NCI-H1694 (cell line): ENCODE results near the gene GRIK4.

ENCODE experiments used
- DNase-seq: peaks from one replicate; lab custom pipeline; 2025; lab: John Stamatoyannopoulos, UW

Gene GRIK4

DNA sequence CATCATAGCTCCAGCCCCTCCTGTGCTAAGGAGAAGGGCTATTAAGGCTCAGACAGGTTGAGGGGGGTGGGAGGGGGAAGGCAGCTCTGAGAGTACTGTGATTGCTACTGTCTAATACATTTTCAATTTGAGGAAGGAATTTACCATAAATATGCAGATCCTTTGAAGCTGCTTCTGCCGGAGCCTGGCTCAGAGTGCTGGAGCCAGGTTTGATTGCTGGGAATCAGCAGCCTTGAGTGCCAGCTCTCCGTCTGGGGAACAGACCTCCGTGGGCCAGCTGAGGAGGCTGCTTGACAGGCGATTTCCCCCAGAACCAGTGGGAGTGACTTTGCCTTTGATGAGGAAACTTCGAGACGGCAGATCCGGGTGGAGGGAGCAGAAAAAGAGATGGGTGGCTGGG, 370.6 kb downstream of the GRIK4 start:
- no peak for DNase-seq

DNA sequence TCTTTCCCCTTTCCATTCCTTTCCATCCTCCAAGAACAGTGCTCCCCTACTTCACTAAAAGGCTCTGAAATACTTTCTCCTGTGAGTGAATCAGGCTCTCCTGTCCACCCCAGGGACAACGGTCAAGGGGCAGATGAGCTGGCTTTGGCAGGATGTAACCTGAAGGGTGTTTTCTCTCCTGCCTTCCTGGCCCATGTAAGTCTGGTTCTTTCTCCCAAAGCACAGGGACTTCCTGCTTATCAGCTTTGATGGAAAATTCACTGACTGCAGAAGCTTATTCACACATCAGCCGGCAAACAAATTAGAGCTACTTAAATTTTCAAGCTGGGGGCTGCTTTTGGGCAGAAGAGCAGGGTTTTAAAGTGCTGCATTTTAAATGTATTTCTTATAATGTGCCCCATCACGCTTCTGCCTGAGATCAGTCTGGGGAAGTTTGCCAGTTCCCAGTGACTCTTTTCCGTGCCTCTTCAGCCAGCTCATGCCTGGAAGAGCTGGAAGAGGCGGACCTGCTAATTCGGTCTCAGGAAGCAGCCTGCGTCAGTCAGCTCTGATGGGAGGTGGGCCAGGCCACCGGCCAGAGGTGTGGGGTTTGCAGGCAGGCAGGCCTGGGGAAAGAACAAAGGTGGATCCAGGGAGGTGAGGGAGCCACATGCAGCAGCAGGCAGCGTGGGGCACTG, 372.0 kb downstream of the GRIK4 start:
- DNase-seq = no peak

DNA sequence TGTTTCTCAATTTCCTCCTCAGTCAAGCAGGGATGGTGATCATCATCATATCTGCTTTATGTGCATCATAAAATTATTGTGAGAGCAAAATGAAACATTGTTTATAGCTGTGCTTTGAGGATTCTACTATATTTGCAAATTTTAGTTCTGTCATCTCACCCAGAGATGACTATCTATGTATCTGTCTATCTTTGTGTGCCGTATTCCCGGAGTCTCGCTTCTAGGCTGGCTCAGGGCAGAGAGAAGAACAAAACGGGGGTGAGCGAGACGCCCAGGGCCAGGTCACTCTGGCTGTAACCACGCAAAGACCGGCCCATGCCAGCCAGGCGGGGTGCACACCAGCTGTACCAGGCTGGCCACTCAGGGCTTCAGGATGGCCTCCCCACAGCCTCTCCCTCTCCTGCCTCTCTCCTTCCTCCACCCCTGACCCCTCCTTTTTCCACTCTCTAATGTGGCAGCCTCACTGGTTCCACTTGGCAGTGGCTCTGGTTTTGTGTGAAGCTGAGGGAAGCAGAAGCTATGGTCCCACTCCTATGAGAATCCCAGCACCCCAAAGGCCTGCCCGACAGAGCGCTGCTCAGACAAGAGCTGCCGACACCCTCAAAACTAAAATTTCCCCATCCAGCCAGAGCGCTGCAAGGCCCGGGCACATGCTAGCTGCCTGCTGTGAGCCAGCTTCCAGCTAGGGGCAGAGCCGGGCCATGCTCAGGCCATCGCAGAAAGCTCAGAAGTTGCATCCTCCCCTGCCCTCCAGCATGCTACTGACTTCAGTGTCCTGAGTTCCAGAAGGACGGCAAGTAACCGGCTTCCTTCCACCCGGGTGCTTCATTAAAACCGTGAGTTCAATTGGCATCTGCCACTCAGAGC, 372.8 kb downstream of the GRIK4 start:
- no peak for DNase-seq

DNA sequence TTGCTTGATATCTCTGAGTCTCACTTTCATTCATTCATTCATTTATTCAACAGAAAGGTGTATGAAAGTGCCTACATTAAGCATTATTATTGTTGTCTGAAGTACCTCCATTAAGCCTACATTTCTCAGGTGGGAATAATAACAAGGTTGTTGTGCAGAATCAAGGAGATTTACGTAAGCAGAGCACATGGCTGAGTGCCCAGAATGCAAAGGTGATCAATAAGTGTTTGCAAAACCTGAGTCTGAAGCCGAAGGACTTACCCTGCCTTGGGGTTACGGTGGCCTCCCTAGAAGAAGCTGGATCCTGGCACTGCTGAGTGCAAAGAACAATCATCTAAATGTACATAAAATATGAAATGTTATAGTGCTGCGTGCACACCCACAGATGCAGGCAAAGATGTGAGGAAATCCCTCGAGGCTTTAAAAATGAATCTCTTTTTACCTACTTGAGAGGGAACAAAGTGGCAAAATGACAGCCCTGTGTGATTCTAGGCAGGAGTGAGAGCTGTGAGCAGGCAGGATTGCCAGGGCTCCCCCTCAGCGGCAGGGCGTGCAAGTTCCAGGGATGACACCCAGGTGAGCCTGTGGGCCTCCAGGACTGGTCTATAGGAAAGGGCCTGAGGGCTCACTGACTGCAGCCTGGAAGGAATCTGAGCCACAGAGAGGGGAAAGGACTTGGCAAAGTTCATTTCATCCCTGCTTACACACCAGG, 379.2 kb downstream of the GRIK4 start:
- DNase-seq = no peak

DNA sequence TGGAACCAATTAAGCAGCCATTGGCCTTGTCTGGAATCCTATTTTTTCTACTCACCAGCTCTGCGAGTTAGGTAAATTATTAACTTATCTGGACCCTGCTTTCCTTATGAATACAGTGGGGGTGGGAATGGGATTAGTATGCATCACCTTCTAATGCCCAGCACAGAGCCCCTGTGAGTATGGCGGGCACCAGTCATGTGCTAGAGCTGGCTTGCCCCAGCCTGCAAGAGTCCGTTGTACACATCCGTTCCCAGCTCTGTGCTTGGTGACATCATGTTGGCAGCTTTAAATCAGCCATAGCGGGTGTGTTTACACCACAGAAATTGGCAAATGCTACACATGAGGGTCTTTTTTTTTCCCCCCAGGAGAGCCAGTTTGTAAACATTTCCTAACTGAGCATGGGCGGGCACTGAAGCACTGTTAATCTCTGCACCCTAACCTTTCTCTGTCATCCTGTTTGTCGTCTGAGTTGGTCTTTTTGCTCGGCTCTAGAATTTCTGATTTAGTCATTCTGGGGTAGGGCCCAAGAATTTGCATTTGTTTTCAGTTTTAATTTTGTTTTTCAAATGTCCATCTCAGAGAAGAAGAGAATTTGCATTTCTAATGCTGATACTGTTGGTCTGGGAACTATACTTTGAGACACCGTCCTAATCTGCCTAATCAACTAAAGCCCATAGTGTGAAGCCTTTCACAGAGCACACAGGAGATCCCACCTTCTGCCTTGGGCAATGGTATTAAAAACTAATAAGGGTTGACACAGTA, 382.1 kb downstream of the GRIK4 start:
- peak; percentile 24 for DNase-seq

GRCh38 chr11:120894202-120894985, 382.8 kb downstream of the GRIK4 start:
- peak; percentile 71 for DNase-seq

DNA sequence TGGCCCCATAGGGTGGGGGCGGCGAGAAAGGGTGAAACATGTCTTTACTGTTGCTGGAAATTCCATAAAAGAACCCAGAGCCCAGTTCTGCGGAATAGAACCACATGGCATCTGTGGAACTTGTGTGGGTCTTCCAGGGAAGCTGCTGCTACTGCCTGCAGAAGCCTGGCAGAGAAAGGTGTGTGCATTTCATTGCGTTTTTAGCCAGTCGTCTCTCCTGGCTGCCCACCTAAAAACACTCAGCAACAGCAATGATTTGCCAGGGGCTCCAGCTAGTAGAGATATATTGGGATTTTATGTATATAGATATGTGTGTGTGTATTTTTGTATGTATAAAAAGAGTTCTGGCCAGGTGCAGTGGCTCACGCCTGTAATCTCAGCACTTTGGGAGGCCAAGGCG, 385.1 kb downstream of the GRIK4 start:
- no peak for DNase-seq

- no peak for DNase-seq
These were observed 387.0 kb downstream of the GRIK4 start for GRCh38 chr11:120898568-120898967.

- DNase-seq = no peak
These were observed 388.2 kb downstream of the GRIK4 start for GRCh38 chr11:120899720-120900119.

DNA sequence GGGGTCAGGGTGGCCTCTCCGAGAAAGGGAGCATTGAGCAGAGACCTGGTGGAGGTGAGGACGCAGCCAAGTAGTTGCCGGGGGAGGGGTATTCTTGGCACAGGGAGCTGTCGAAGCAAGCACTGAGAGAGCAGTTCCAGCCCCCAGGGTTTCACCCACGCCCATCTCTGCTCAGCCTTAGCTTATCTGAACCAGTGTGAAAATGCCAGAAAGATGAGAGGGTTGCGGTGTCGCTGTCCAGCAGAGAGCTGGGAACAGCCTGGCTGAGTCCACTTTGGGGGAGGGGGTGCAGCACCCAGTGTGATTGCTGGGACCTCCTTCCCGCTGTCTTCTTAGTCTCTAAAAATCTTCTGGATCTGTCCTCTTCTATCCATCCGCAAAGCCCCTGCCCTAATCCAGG, 389.1 kb downstream of the GRIK4 start:
- DNase-seq = no peak

GRCh38 chr11:120903686-120904085, 392.1 kb downstream of the GRIK4 start:
- DNase-seq = no peak

DNA sequence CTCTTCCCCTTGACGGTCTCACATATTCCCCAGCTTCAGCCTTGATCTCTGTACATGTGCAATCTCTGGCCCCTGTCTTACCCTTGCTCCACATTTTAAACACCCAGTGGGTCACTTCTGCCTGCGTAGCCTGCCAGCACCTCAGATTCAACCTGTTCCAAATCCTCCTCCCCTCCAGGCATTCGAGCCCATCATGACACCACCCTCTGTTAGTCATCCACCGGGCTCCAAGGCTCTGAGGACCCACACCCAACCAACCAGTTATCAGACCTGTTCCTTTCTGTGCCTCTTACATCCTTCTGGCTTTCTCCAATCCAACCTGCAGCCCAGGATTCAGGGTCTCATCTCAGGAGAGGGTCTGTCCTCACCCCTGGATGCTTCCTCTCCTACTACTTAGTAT, 392.6 kb downstream of the GRIK4 start:
- no peak for DNase-seq

GRCh38 chr11:120906766-120907165, 395.2 kb downstream of the GRIK4 start:
- no peak for DNase-seq

- DNase-seq = no peak
These were observed 396.4 kb downstream of the GRIK4 start for GRCh38 chr11:120907971-120908370.

DNA sequence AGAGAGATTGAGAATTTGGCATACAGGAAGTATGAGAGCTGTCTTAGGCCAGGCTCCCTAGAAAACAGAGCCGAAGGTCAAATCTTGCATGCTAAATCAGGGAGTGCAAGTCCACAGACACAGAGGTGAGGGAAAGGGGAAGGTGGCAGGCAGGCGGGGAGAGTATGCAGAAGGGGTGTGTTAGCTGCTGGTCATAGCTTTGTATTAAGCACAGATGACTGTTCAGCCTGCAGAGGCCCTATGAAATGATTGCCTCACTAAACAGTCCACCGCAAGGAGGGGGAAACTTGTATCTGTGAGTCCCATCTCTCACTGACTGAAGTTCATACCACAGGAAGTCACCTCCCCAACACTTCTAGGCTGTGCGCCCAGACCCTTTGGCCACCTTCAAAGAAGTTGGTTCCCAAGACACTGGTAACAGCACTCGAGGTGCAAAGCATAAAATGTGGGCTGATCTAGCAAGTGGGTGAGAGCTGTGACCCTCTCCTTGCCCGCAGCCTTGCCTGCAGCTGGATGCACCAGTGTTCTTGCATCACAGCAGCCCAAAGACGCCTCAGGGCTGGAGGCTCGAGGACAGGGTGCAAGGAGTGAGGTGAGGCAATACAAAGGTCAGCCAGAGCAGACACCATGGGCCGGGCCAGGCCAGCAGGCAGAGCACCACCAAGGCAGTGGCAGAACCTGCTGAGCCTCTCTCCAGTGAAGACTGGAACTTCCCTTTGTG, 397.1 kb downstream of the GRIK4 start:
- DNase-seq = no peak

- no peak for DNase-seq
These were observed 398.3 kb downstream of the GRIK4 start for GRCh38 chr11:120909676-120910416.

GRCh38 chr11:120911943-120912342, 400.4 kb downstream of the GRIK4 start:
- no peak for DNase-seq

- DNase-seq = no peak
These were observed 401.0 kb downstream of the GRIK4 start for GRCh38 chr11:120912504-120912903.

DNA sequence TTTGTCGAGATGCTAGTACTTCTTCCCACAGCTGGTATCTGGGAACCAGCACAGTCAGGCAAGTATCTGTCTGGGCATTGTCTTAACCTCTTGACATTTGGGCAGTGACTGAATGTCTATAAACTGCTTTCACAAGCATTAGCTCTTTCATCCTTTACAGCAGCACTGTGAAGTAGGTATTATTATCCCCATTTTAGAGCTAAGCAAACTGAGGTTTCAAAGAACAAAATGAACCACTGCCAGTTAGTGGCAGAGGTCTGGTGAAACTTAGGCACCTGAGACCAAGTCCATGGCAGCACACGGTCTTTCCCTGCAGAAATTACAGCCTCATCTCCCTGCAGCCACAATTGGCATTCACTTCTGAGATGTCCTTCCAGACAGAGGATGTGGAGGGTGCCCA, 401.4 kb downstream of the GRIK4 start:
- DNase-seq = no peak

GRCh38 chr11:120914021-120914420, 402.5 kb downstream of the GRIK4 start:
- DNase-seq = no peak
